CD14-positive monocyte (primary cell): ENCODE data around the gene SCUBE3. TPM values are rescaled to one million over a fixed set of nuclear protein-coding genes. Genes with fewer than 3 reads are reported as not detected.

Source experiments
- DNase-seq, 3 donors: peaks; one replicate each; pipeline ENCODE4 v3.0.0-alpha.2; 2011 to 2022
- H2AFZ ChIP-seq: 2 replicates; pipeline ENCODE4 v1.6.0; 2012; ENCODE audit warnings: mild to moderate bottlenecking, low read depth, low read length, inconsistent platforms; ENCODE audit not compliant: insufficient read depth, poor library complexity, severe bottlenecking
- H3K27ac ChIP-seq, 2 donors: 1 replicate in 1 of 2; 2 replicates in 1 of 2; pipeline ENCODE4 v1.5.1; 2012 to 2013; ENCODE audit warnings: low read length in 2 of 2, control low read depth in 1 of 2, inconsistent platforms in 1 of 2, low read depth in 1 of 2, mild to moderate bottlenecking in 1 of 2
- H3K27me3 ChIP-seq, 2 donors: one replicate each; pipeline versions ENCODE4 v1.6.0 to v1.6.1; 2011 to 2013; ENCODE audit warnings: low read length in 2 of 2; ENCODE audit not compliant: control insufficient read depth in 2 of 2, insufficient read depth in 2 of 2
- H3K36me3 ChIP-seq, 2 donors: replicated peaks in 1 of 2; 1 replicate in 1 of 2; 2 replicates in 1 of 2; pipeline versions ENCODE4 v1.5.1 to v1.6.1; 2012 to 2013; ENCODE audit warnings: low read length in 2 of 2, control low read depth in 1 of 2, inconsistent platforms in 1 of 2, mild to moderate bottlenecking in 1 of 2; ENCODE audit not compliant: insufficient read depth in 2 of 2, control insufficient read depth in 1 of 2
- H3K4me1 ChIP-seq, 2 donors: 1 replicate in 1 of 2; 2 replicates in 1 of 2; pipeline versions ENCODE4 v1.5.1 to v1.6.1; 2012 to 2013; ENCODE audit warnings: low read length in 2 of 2, control low read depth in 1 of 2, inconsistent platforms in 1 of 2, mild to moderate bottlenecking in 1 of 2, moderate library complexity in 1 of 2; ENCODE audit not compliant: insufficient read depth in 2 of 2, control insufficient read depth in 1 of 2
- H3K4me2 ChIP-seq: replicated peaks from 2 replicates; pipeline ENCODE3; 2012; ENCODE audit warnings: low read length, moderate library complexity, mild to moderate bottlenecking; ENCODE audit not compliant: poor library complexity, severe bottlenecking; ENCODE audit errors: extremely low read depth
- H3K4me3 ChIP-seq, 3 experiments: fragments of 200-600 bp in 1 of 3; sonication (generic) in 1 of 3; replicated peaks in 1 of 3; 1 replicate in 2 of 3; 2 replicates in 1 of 3; pipeline ENCODE4 v1.5.1; 2011 to 2013; ENCODE audit warnings: low read length in 3 of 3, mild to moderate bottlenecking in 3 of 3, control low read depth in 2 of 3, low read depth in 2 of 3, inconsistent platforms in 1 of 3, moderate library complexity in 1 of 3
- H3K79me2 ChIP-seq: 2 replicates; pipeline ENCODE4 v1.6.0; 2012; ENCODE audit warnings: mild to moderate bottlenecking, control low read depth, inconsistent platforms, low read length, moderate library complexity; ENCODE audit not compliant: insufficient read depth
- H3K9ac ChIP-seq: 2 replicates; pipeline ENCODE4 v1.6.0; 2017; ENCODE audit warnings: low read length, mild to moderate bottlenecking; ENCODE audit not compliant: insufficient read depth, poor library complexity, severe bottlenecking
- H3K9me3 ChIP-seq, 2 donors: replicated peaks in 1 of 2; 1 replicate in 1 of 2; 2 replicates in 1 of 2; pipeline versions ENCODE4 v1.5.1 to v1.6.1; 2012 to 2013; ENCODE audit warnings: low read length in 2 of 2, control low read depth in 1 of 2; ENCODE audit not compliant: control insufficient read depth in 1 of 2, insufficient read depth in 1 of 2
- H4K20me1 ChIP-seq: 2 replicates; pipeline ENCODE4 v1.6.0; 2012; ENCODE audit warnings: mild to moderate bottlenecking, low read length, control low read depth, moderate library complexity; ENCODE audit not compliant: insufficient read depth
- H3K27ac Mint-ChIP-seq, 7 donors: one replicate each; pipeline ENCODE4 v1.8.0; 2020; ENCODE audit warnings: mild to moderate bottlenecking in 7 of 7, mixed read lengths in 7 of 7, moderate library complexity in 6 of 7, inconsistent platforms in 2 of 7
- H3K27me3 Mint-ChIP-seq, 3 donors: one replicate each; pipeline ENCODE4 v1.8.0; 2021 to 2022; ENCODE audit warnings: low read depth in 3 of 3, mild to moderate bottlenecking in 3 of 3, mixed read lengths in 3 of 3, moderate library complexity in 3 of 3, inconsistent platforms in 1 of 3
- H3K36me3 Mint-ChIP-seq, 2 donors: one replicate each; pipeline ENCODE4 v1.8.0; 2020; ENCODE audit warnings: mixed read lengths in 2 of 2, inconsistent platforms in 1 of 2, mild to moderate bottlenecking in 1 of 2
- H3K4me1 Mint-ChIP-seq: one replicate; pipeline ENCODE4 v1.8.0; 2020; ENCODE audit warnings: mild to moderate bottlenecking, mixed read lengths
- H3K4me3 Mint-ChIP-seq, 2 donors: one replicate each; pipeline ENCODE4 v1.8.0; 2020; ENCODE audit warnings: mild to moderate bottlenecking in 2 of 2, mixed read lengths in 2 of 2, moderate library complexity in 1 of 2
- H3K9me3 Mint-ChIP-seq, 7 donors: one replicate each; pipeline ENCODE4 v1.8.0; 2020 to 2022; ENCODE audit warnings: mixed read lengths in 7 of 7, mild to moderate bottlenecking in 6 of 7, moderate library complexity in 6 of 7, inconsistent platforms in 2 of 7
- WGBS: methylation state at CpG from one replicate; pipeline ENCODE4 v1.1.5; 2013; ENCODE audit warnings: missing lambda C conversion rate; ENCODE audit not compliant: insufficient coverage; 5-methylcytosine and 5-hydroxymethylcytosine counted together
- intact Hi-C, 2 donors: fragments of 100-400 bp; cut with micrococcal nuclease; formaldehyde crosslinking; loops; one replicate each; pipeline versions ENCODE4 v1.15.0 to v1.15.1; 2023
- polyA plus RNA-seq, 3 donors: library from polyadenylated mRNA; depleted of rRNA in 1 of 3; unstranded in 2 of 3; stranded (reverse) in 1 of 3; fragments of 300-500 nt in 2 of 3; fragments of >200 nt in 1 of 3; fragmentation: Illumina TruSeq in 2 of 3; gene quantifications; 1 replicate in 2 of 3; 2 replicates in 1 of 3; pipeline ENCODE4 v1.2.3, GENCODE V29; 2012 to 2021
- TF ChIP-seq, protein P1 (sequence below): fragments of 200-600 bp; IDR thresholded peaks from one replicate; pipeline ENCODE4 v1.8.0; 2022; ENCODE audit warnings: antibody characterized with exemption, mild to moderate bottlenecking

The SCUBE3 gene
- polyA plus RNA-seq, 3 donors, result not detected

DNA sequence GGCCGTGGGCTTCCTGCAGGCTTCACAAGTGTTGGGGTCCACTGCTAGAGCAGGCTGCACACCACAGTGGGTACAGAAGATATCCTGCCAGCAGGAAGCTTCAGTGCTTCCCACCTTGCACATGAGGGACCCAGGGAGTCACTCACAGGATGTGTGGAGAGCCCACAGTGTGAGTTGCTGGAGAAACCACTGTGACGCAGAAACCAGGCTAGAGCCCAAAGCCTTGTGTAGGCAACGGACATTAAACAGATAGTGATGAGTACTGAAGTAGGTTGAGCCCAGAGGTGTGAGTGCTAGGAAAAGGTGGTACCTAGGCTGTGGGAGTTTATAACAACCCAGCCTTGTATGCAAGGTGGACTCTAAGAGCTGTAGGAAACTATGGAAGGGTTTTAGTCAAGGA, 65.0 kb downstream of the SCUBE3 start:
- peaks cover 17% of the 10 kb centered on the region for H3K4me1 Mint-ChIP-seq
- intact Hi-C loops, result no loop called here
- no peaks in the 10 kb centered on the region for H3K79me2 ChIP-seq
- H3K4me2 ChIP-seq, result no peak overlapping the region
- H2AFZ ChIP-seq, result no peak overlapping the region
- TF ChIP-seq, protein P1, sequence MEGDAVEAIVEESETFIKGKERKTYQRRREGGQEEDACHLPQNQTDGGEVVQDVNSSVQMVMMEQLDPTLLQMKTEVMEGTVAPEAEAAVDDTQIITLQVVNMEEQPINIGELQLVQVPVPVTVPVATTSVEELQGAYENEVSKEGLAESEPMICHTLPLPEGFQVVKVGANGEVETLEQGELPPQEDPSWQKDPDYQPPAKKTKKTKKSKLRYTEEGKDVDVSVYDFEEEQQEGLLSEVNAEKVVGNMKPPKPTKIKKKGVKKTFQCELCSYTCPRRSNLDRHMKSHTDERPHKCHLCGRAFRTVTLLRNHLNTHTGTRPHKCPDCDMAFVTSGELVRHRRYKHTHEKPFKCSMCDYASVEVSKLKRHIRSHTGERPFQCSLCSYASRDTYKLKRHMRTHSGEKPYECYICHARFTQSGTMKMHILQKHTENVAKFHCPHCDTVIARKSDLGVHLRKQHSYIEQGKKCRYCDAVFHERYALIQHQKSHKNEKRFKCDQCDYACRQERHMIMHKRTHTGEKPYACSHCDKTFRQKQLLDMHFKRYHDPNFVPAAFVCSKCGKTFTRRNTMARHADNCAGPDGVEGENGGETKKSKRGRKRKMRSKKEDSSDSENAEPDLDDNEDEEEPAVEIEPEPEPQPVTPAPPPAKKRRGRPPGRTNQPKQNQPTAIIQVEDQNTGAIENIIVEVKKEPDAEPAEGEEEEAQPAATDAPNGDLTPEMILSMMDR, result no peak
- DNase-seq, result no peak
- H3K4me1 ChIP-seq, result peaks cover 0 to 3% of the 10 kb centered on the region in 2 donors
- H4K20me1 ChIP-seq, result peaks cover 12% of the 10 kb centered on the region
- peaks cover 30 to 38% of the 10 kb centered on the region in 2 donors for H3K36me3 ChIP-seq
- no peaks in the 10 kb centered on the region for H3K27me3 ChIP-seq
- H3K27ac ChIP-seq, result no peak overlapping the region
- peaks cover 35 to 36% of the 10 kb centered on the region in 2 donors for H3K36me3 Mint-ChIP-seq
- peaks cover 0 to 3% (median 0%) of the 10 kb centered on the region in 7 donors for H3K9me3 Mint-ChIP-seq
- no peak overlapping the region for H3K9ac ChIP-seq
- H3K4me3 Mint-ChIP-seq, result no peak overlapping the region
- H3K27me3 Mint-ChIP-seq, result no peaks in the 10 kb centered on the region
- H3K9me3 ChIP-seq, result no peaks in the 10 kb centered on the region
- no peak overlapping the region for H3K27ac Mint-ChIP-seq
- no peak overlapping the region for H3K4me3 ChIP-seq
- 95% methylated on average over 3 of the region's 3 CpGs for WGBS

DNA sequence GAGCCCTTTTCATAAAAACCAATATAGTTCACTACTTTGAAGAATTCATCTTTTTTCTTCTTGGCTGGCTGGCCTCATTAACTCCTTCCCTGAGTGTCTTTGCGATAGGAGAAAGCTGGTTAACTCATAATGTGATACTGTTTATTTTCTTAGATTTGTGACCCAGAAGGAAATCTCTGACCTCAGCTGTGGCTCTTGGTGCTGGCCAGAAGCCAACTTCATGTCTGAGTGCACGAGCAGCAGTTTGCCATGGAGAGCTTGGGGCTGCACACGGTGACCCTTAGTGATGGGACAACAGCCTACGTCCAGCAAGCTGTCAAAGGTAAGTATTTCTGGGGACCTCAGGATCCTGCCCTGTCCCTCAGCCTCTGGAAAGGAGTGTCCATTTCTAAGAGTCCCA, 67.1 kb downstream of the SCUBE3 start:
- Mint-ChIP-seq H3K4me3 (no peak overlapping the region), H3K36me3 (peaks cover 46 to 58% of the 10 kb centered on the region in 2 donors), H3K9me3 (no peaks in the 10 kb centered on the region), H3K4me1 (peaks cover 9% of the 10 kb centered on the region), H3K27me3 (no peaks in the 10 kb centered on the region), H3K27ac (no peak overlapping the region)
- Histone ChIP-seq H3K79me2 (no peaks in the 10 kb centered on the region), H3K27me3 (no peaks in the 10 kb centered on the region), H3K4me1 (peaks cover 0 to 3% of the 10 kb centered on the region in 2 donors), H3K4me3 (no peak overlapping the region), H3K27ac (no peak overlapping the region), H3K4me2 (no peak overlapping the region), H4K20me1 (peaks cover 7% of the 10 kb centered on the region), H3K9me3 (no peaks in the 10 kb centered on the region), H3K36me3 (peaks cover 44 to 53% of the 10 kb centered on the region in 2 donors), H3K9ac (no peak overlapping the region), H2AFZ (no peak overlapping the region)
- WGBS, result 67% methylated on average over 2 of the region's 4 CpGs
- intact Hi-C loops, result no loop called here
- TF ChIP-seq, protein P1, result no peak
- DNase-seq, result no peak
